Bronchial epithelial cell (primary cell): Measurements from ENCODE around the gene CHST3. TPM values are rescaled to one million over a fixed set of nuclear protein-coding genes. Genes with fewer than 3 reads are reported as not detected.
"Not testable (repeated sequence)": the region's sequence is repeated elsewhere in the genome, so short reads cannot be mapped to it uniquely, and the experiment has no call there.

Experiments
- DNase-seq: peaks from one replicate; pipeline ENCODE4 v3.0.0-alpha.2; 2010; ENCODE audit warnings: low read depth
- FAIRE-seq: peaks from 2 replicates; lab custom pipeline; 2011; peaks lifted over from hg19 to GRCh38; lab: Jason Lieb, UNC
- H3K27me3 ChIP-seq: 2 replicates; pipeline ENCODE4 v1.5.1; 2011; ENCODE audit warnings: low read length; ENCODE audit not compliant: control insufficient read depth, insufficient read depth
- H3K36me3 ChIP-seq: 2 replicates; pipeline ENCODE4 v1.5.1; 2011; ENCODE audit warnings: low read length; ENCODE audit not compliant: control insufficient read depth, insufficient read depth
- H3K4me3 ChIP-seq: 2 replicates; pipeline ENCODE4 v1.5.1; 2011; ENCODE audit warnings: mild to moderate bottlenecking, low read depth, low read length, control low read depth
- total RNA-seq: library from RNA; depleted of rRNA; stranded (reverse); fragments of >200 nt; gene quantifications from 2 replicates; pipeline ENCODE4 v1.2.1, GENCODE V29; 2014
- TF ChIP-seq, protein P1 (sequence below): IDR thresholded peaks from 2 replicates; pipeline ENCODE4 v1.5.1; 2011; ENCODE audit warnings: mild to moderate bottlenecking, moderate library complexity, low read length, control low read depth, inconsistent platforms; ENCODE audit not compliant: insufficient read depth, severe bottlenecking

Gene CHST3
- total RNA-seq, 1 donor from 2014 or later = 16.6 TPM

DNA sequence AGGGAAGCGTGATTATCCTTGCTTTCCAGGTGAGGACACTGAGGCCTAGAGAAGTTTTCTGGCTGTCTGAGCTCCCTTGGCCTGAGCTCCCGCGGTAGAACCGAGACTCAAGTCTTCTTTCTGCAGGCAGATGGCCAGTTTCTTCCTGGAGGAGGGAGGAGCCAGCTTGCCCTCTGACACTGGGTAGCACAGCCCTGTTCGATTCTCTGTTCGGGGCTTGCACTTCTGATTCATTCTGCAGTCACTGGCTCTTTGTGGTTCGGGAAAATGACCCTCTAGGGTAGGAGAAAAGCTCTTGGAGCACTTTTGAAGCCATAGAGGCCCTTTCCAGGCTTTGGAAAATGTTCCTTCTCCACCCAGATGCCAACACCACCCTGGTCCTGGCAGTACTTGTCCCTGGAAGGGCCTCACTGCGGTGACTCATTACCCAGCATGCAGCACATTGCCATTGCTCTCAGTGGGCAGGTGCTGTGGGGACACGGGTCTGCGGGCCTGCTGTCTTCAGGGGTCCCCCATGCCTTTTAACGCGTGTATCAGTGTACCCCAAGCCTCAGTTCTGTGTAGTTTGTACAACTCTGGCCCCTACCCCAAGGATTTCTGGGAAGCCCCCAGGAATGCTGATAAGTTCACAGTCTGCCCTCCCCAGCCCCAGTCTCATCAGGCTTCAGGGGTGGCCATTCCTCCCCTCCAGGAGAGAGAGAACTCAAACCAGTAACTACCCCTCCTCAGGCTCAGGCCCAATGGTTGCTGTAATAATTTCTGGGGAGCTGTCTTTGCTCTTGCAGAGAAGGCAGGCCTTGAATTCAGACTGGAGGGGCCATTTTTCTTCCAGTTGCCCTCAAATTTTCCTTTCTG is 11.9 kb downstream of the CHST3 start:
- TF ChIP-seq, protein P1, sequence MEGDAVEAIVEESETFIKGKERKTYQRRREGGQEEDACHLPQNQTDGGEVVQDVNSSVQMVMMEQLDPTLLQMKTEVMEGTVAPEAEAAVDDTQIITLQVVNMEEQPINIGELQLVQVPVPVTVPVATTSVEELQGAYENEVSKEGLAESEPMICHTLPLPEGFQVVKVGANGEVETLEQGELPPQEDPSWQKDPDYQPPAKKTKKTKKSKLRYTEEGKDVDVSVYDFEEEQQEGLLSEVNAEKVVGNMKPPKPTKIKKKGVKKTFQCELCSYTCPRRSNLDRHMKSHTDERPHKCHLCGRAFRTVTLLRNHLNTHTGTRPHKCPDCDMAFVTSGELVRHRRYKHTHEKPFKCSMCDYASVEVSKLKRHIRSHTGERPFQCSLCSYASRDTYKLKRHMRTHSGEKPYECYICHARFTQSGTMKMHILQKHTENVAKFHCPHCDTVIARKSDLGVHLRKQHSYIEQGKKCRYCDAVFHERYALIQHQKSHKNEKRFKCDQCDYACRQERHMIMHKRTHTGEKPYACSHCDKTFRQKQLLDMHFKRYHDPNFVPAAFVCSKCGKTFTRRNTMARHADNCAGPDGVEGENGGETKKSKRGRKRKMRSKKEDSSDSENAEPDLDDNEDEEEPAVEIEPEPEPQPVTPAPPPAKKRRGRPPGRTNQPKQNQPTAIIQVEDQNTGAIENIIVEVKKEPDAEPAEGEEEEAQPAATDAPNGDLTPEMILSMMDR = no peak
- no peaks in the 10 kb centered on the region for H3K27me3 ChIP-seq
- H3K36me3 ChIP-seq = peaks cover 8% of the 10 kb centered on the region
- H3K4me3 ChIP-seq = no peak overlapping the region
- DNase-seq (peak; percentile 69), FAIRE-seq (no peak)

DNA sequence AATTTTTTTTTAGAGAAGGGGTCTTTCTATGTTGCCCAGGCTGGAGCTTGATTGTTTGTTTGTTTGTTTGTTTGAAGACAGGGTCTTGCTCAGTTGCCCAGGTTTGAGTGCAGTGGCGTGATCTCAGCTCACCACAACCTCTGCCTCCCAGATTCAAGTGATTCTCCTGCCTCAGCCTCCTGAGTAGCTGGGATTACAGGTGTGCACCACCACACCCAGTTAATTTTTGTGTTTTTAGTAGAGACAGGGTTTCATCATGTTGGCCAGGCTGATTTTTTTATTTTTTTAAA is 13.4 kb downstream of the CHST3 start:
- not testable (repeated sequence) for H3K36me3 ChIP-seq, FAIRE-seq, H3K4me3 ChIP-seq, DNase-seq, H3K27me3 ChIP-seq

DNA sequence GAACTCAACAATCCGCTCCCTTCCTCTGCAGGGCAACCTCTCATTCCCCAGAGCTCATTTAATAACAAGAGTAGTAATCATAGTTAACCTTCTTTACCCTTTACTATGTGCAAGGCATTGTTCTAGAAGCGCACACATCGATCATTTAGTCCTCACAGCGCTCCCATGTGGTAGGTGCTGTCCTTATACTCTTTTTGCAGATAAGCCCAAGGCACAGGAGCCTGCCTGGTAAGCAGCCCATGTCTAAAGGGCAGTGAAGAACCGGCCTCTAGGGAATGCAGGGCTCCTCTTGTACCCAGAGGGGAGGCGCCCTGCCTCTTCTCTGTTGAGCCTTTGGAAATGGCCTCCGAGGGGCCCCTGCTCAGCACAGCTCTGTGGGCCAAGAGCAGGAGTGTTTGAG is 14.3 kb downstream of the CHST3 start:
- FAIRE-seq = no peak
- Histone ChIP-seq H3K36me3 (peaks cover 5% of the 10 kb centered on the region), H3K4me3 (no peak overlapping the region), H3K27me3 (no peaks in the 10 kb centered on the region)
- TF ChIP-seq, protein P1 = no peak
- no peak for DNase-seq

DNA sequence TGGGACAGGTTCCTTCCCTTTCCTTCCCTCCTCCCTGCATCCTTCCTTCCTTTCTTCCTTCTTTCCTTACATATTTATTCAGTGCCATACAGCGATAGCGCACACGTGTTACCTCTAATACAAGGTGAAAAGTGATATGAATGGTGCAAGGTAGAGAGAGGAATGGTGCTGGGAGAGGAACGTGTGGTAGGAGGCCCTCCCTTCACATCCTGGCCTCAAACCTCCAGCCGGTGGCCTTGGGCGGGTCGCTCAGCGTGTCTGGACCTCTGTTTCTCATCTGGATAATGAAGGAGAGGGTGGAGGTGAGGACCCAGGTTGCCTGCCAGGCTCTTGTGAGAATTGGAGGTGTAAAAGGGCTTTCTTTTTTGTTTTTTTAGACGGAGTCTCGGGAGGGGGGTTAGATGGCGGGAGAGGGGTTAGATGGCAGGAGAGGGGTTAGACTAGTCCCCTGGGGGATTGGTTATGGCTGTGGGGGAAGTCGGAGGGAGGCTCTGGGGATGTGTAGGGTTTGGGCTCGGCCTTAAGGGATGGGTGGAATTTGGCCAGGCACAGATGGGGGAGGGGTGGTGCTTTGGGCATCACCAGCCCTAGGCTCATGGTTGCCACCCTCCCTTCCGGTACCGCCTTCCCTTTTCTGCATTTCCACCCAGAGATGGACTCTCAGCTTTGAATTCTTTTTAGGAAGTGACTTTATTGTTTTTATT is 14.9 kb downstream of the CHST3 start:
- DNase-seq (no peak), FAIRE-seq (no peak)
- Histone ChIP-seq H3K27me3 (no peaks in the 10 kb centered on the region), H3K36me3 (peaks cover 5% of the 10 kb centered on the region), H3K4me3 (no peak overlapping the region)
- TF ChIP-seq, protein P1 = no peak

DNA sequence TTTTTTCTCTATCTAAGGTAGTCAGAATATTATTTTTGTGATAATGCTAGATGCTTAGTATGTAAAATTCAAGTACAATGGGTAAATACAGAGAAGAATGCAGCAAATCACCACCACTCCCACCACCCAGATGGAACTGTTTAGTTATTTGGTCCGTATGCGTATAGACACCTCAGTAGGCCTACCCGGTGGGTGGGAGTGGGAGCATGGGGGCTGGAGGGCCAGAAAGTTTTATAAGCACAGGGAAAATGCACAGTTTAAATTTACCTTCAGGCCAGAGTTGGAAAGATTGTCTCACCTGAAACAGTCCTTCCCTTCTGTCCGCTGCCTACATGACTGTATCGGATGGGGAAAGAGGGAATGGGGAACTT is 15.5 kb downstream of the CHST3 start:
- no peak overlapping the region for H3K4me3 ChIP-seq
- peaks cover 6% of the 10 kb centered on the region for H3K36me3 ChIP-seq
- FAIRE-seq (no peak), DNase-seq (no peak)
- no peaks in the 10 kb centered on the region for H3K27me3 ChIP-seq
- TF ChIP-seq, protein P1 = no peak

DNA sequence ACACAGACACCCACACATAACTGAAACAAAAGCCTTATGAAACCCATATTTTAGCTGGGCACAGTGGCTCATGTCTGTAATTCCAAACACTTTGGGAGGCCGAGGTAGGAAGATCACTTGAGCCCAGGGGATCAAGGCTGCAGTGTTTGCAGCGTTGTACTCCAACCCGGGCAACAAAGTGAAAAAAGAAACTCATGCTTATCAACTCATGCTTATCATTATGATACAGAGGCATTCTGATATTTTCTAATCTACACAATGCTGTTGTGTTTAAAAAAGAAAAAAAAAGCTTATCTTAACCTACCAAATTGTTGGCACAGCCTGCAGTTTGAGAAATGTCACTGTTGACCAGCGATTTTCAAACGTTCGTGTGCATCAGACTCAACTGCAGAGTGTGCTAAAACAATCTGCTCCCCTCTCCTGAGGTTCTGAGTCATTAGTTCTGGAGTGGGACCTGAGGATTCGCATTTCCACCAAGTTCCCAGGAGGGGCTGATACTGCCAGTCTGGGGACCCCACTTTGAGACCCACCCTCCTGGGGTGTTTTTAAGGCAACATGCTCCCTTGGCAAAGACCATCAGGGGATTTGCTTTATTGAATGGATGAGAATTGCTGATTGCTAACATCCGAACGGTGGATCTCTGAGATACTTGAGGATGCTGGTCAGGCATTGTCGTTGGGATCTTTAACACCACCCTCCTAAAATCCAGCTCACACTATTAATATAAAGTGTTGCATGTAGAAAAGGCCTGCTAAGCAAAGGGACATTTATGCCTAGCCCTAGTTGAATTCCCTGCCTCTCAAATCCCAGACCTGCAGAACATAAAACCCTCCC is 16.2 kb downstream of the CHST3 start:
- DNase-seq (no peak), FAIRE-seq (no peak)
- TF ChIP-seq, protein P1 = no peak
- no peaks in the 10 kb centered on the region for H3K27me3 ChIP-seq
- H3K4me3 ChIP-seq = no peak overlapping the region
- H3K36me3 ChIP-seq = peaks cover 6% of the 10 kb centered on the region
